ENCODE data around the gene JAKMIP3.

The JAKMIP3 gene

DNA sequence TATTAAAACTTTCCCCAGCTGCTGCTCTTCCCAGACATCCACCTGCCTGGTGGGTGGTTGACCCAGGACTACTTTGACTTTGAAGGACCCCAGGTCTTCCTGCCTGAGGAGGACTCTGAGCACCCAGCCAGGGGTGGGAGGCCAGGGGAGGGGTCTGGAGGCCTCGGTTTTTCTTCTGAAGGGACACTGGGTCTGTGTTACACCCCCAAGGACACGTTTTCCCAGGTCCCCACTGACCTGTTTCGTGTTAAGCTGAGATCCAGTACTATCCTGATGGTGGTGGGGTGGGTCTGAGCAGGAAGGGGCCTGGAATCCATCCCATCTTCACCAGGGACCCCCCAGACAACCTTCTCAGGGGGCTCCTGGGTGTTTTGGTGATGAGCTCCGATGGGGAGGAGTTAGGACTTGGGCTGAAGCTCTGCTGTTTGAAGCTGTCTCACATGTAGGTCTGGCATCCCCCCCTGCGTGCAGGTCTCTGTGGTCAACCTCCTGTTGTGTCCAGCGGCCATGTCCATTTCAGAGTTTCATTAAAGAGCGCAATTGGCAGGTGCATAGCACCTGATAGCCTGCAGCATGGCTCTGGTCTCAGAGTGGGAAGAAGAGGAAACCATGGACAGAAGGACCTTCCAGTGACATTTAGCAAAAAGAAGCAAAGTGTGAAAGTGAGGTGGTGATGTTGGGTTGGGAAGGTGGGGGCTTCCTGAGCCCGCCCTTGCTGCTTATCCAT, 3.5 kb downstream of the JAKMIP3 start:
- no peak overlapping the region for H3K27ac ChIP-seq (ENCODE audit: low read length)
- H3K4me2 ChIP-seq (ENCODE audit: low read length), result no peak overlapping the region
- no peak overlapping the region for H3K9ac ChIP-seq (ENCODE audit: low read length)
- no peaks in the 10 kb centered on the region for H4K20me1 ChIP-seq (ENCODE audit: insufficient read depth, low read length)
- TF ChIP-seq, protein P1, sequence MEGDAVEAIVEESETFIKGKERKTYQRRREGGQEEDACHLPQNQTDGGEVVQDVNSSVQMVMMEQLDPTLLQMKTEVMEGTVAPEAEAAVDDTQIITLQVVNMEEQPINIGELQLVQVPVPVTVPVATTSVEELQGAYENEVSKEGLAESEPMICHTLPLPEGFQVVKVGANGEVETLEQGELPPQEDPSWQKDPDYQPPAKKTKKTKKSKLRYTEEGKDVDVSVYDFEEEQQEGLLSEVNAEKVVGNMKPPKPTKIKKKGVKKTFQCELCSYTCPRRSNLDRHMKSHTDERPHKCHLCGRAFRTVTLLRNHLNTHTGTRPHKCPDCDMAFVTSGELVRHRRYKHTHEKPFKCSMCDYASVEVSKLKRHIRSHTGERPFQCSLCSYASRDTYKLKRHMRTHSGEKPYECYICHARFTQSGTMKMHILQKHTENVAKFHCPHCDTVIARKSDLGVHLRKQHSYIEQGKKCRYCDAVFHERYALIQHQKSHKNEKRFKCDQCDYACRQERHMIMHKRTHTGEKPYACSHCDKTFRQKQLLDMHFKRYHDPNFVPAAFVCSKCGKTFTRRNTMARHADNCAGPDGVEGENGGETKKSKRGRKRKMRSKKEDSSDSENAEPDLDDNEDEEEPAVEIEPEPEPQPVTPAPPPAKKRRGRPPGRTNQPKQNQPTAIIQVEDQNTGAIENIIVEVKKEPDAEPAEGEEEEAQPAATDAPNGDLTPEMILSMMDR (IDR thresholded peaks at IDR 0.05; ENCODE audit: low read depth, low read length), result no peak
- TF ChIP-seq EZH2phosphoT487 (IDR thresholded peaks at IDR 0.05; ENCODE audit: low read depth), result no peak
- H3K79me2 ChIP-seq (ENCODE audit: low read length), result no peaks in the 10 kb centered on the region
- no peaks in the 10 kb centered on the region for H3K27me3 ChIP-seq (ENCODE audit: low read depth, low read length)
- no peak overlapping the region for H3K4me3 ChIP-seq (ENCODE audit: low read length)
- H3K4me1 ChIP-seq (ENCODE audit: low read length), result no peaks in the 10 kb centered on the region
- H2AFZ ChIP-seq (ENCODE audit: low read depth, low read length), result no peak overlapping the region
- H3K9me3 ChIP-seq (ENCODE audit: insufficient read depth, low read length), result no peaks in the 10 kb centered on the region
- no peaks in the 10 kb centered on the region for H3K36me3 ChIP-seq (replicated peaks; ENCODE audit: low read depth, low read length)

DNA sequence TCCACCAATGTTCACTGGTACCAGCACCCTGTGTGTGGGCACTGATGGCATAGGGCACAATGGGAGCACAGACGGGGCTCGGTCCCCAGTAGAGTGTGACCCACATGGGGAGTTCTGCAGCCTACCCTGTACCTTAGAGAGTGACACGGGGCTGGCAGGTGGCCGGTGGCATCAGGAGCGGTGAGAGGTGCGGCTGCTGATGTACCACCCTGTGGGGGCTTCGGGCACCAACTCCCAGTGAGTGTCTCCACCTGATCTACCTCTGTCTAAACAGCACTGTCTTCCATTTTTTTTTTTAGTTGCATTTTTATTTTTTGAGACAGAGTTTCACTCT, 4.1 kb downstream of the JAKMIP3 start:
- no peak overlapping the region for H3K4me2 ChIP-seq (ENCODE audit: low read length)
- H3K79me2 ChIP-seq (ENCODE audit: low read length), result no peaks in the 10 kb centered on the region
- no peak overlapping the region for H3K4me3 ChIP-seq (ENCODE audit: low read length)
- H3K27ac ChIP-seq (ENCODE audit: low read length), result no peak overlapping the region
- TF ChIP-seq, protein P1 (IDR thresholded peaks at IDR 0.05; ENCODE audit: low read depth, low read length), result no peak
- no peak for TF ChIP-seq EZH2phosphoT487 (IDR thresholded peaks at IDR 0.05; ENCODE audit: low read depth)
- no peaks in the 10 kb centered on the region for H3K27me3 ChIP-seq (ENCODE audit: low read depth, low read length)
- no peaks in the 10 kb centered on the region for H3K4me1 ChIP-seq (ENCODE audit: low read length)
- no peaks in the 10 kb centered on the region for H3K36me3 ChIP-seq (replicated peaks; ENCODE audit: low read depth, low read length)
- no peak overlapping the region for H3K9ac ChIP-seq (ENCODE audit: low read length)
- no peaks in the 10 kb centered on the region for H3K9me3 ChIP-seq (ENCODE audit: insufficient read depth, low read length)
- no peaks in the 10 kb centered on the region for H4K20me1 ChIP-seq (ENCODE audit: insufficient read depth, low read length)
- H2AFZ ChIP-seq (ENCODE audit: low read depth, low read length), result no peak overlapping the region

DNA sequence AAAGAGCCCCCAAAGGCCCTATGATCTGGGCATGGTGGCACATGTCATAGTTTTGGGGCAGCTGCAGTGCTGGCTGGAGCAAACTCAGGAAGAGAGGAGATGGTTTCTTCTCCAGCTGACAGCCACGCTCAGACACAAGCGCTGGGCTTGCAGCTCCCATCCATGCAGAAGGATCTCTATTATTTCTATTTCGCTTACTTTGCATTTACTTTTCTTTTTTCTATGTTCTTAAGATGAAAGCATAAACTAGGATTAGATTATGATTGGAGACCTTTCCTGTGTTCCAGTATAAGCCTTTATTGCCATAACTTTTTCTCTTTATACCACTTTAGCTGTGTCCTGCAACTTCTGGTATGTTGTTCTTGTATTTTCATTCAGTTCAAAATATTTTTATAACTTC, 5.0 kb downstream of the JAKMIP3 start:
- Histone ChIP-seq H3K27me3 (ENCODE audit: low read depth, low read length) (no peaks in the 10 kb centered on the region), H3K4me1 (ENCODE audit: low read length) (no peaks in the 10 kb centered on the region), H2AFZ (ENCODE audit: low read depth, low read length) (no peak overlapping the region), H3K9me3 (ENCODE audit: insufficient read depth, low read length) (no peaks in the 10 kb centered on the region), H3K27ac (ENCODE audit: low read length) (no peak overlapping the region), H3K36me3 (replicated peaks; ENCODE audit: low read depth, low read length) (no peaks in the 10 kb centered on the region), H3K4me2 (ENCODE audit: low read length) (no peak overlapping the region), H3K79me2 (ENCODE audit: low read length) (no peaks in the 10 kb centered on the region), H4K20me1 (ENCODE audit: insufficient read depth, low read length) (no peaks in the 10 kb centered on the region), H3K4me3 (ENCODE audit: low read length) (no peak overlapping the region), H3K9ac (ENCODE audit: low read length) (no peak overlapping the region)
- TF ChIP-seq, protein P1 (IDR thresholded peaks at IDR 0.05; ENCODE audit: low read depth, low read length), result no peak
- no peak for TF ChIP-seq EZH2phosphoT487 (IDR thresholded peaks at IDR 0.05; ENCODE audit: low read depth)

DNA sequence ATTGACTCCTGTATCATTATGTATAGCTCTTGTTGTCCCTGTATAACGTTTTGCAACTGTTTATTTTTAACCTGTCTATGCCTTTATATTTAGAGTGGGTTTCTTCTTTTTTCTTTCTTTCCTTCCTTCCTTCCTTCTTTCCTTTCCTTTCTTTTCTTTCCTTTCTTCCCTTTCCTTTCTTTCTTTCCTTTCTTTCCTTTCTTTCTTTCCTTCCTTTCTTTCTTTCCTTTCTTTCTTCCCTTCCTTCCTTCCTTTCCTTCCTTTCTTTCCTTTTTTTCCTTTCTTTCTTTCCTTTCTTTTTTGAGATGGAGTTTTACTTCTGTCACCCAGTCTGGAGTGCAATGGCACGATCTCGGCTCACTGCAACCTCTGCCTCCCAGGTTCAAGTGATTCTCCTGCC, 5.9 kb downstream of the JAKMIP3 start:
- Histone ChIP-seq H3K9me3 (ENCODE audit: insufficient read depth, low read length) (no peaks in the 10 kb centered on the region), H3K27ac (ENCODE audit: low read length) (no peak overlapping the region), H3K79me2 (ENCODE audit: low read length) (no peaks in the 10 kb centered on the region), H3K36me3 (replicated peaks; ENCODE audit: low read depth, low read length) (no peaks in the 10 kb centered on the region), H2AFZ (ENCODE audit: low read depth, low read length) (no peak overlapping the region), H3K4me2 (ENCODE audit: low read length) (no peak overlapping the region), H3K4me1 (ENCODE audit: low read length) (no peaks in the 10 kb centered on the region), H3K9ac (ENCODE audit: low read length) (no peak overlapping the region), H3K4me3 (ENCODE audit: low read length) (no peak overlapping the region), H3K27me3 (ENCODE audit: low read depth, low read length) (no peaks in the 10 kb centered on the region), H4K20me1 (ENCODE audit: insufficient read depth, low read length) (no peaks in the 10 kb centered on the region)
- TF ChIP-seq, protein P1 (IDR thresholded peaks at IDR 0.05; ENCODE audit: low read depth, low read length), result no peak
- no peak for TF ChIP-seq EZH2phosphoT487 (IDR thresholded peaks at IDR 0.05; ENCODE audit: low read depth)
